Gastrocnemius medialis (tissue), 4 donors: ENCODE results near the gene CHD6.

ENCODE experiments used
- CTCF ChIP-seq, 5 experiments: fragments of 450-650 bp in 3 of 5; fragments of 200-600 bp in 2 of 5; sonication (generic) in 2 of 5; IDR thresholded peaks in 4 of 5; conservative IDR thresholded peaks in 1 of 5; 1 replicate in 4 of 5; 2 replicates in 1 of 5; pipeline ENCODE4 v1.5.1; 2016 to 2019; ENCODE audit warnings: antibody characterized with exemption in 5 of 5, mild to moderate bottlenecking in 3 of 5, moderate library complexity in 3 of 5
- POLR2A ChIP-seq, 2 donors: fragments of 450-650 bp; IDR thresholded peaks; one replicate each; pipeline ENCODE4 v1.6.1; 2017; ENCODE audit warnings: antibody characterized with exemption in 2 of 2, mild to moderate bottlenecking in 2 of 2, moderate library complexity in 2 of 2

- TF ChIP-seq CTCF (IDR thresholded peaks at IDR 0.05 in 4 of 5, conservative IDR thresholded peaks at IDR 0.05 in 1 of 5) (no peak), POLR2A (IDR thresholded peaks at IDR 0.05) (no peak)
These were observed 244.9 kb downstream of the CHD6 start for GRCh38 chr20:41373251-41373783.
